Adipocyte (in vitro differentiated cells): ENCODE results near the gene TTBK2.

Source experiments
- DNase-seq: peaks from one replicate; pipeline ENCODE4 v3.0.0-alpha.2; 2015; ENCODE audit warnings: low read depth
- H3K27me3 ChIP-seq: replicated peaks from 2 replicates; pipeline ENCODE4 v1.7.0; 2013; ENCODE audit warnings: mild to moderate bottlenecking, low read length, moderate library complexity; ENCODE audit not compliant: control insufficient read depth, insufficient read depth
- H3K36me3 ChIP-seq: 2 replicates; pipeline ENCODE4 v1.7.0; 2013; ENCODE audit warnings: low read length, mild to moderate bottlenecking, moderate library complexity; ENCODE audit not compliant: control insufficient read depth, insufficient read depth, severe bottlenecking
- H3K4me1 ChIP-seq: 2 replicates; pipeline ENCODE4 v1.7.0; 2013; ENCODE audit warnings: mild to moderate bottlenecking, low read length, moderate library complexity; ENCODE audit not compliant: control insufficient read depth, insufficient read depth
- H3K4me3 ChIP-seq: 2 replicates; pipeline ENCODE4 v1.7.0; 2013; ENCODE audit warnings: mild to moderate bottlenecking, low read length, moderate library complexity
- H3K9ac ChIP-seq: 2 replicates; pipeline ENCODE4 v1.7.0; 2013; ENCODE audit warnings: mild to moderate bottlenecking, low read length, moderate library complexity
- H3K9me3 ChIP-seq: 2 replicates; pipeline ENCODE4 v1.7.0; 2013; ENCODE audit warnings: mild to moderate bottlenecking, low read length, moderate library complexity; ENCODE audit not compliant: control insufficient read depth

TTBK2 gene

DNA sequence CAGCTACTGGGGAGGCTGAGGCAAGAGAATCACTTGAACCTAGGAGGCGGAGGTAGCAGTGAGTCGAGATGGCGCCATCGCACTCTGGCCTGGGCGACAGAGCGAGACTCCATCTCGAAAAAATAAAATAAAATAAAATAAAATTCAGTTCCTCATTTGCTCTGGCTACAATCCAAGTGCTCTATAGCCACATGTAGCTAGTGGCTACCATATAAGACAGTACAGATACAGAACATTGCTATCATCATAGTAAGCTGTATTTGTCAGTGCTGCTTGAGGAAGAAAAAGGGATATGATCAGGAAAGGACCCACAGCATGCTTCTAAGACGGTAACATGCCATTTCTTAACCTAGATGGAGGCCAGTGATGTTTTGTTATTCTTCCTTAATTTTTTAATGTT lies 95.0 kb downstream of the TTBK2 start:
- no peak for DNase-seq
- no peak overlapping the region for H3K9ac ChIP-seq
- no peak overlapping the region for H3K4me3 ChIP-seq
- no peaks in the 10 kb centered on the region for H3K4me1 ChIP-seq
- no peaks in the 10 kb centered on the region for H3K9me3 ChIP-seq
- no peaks in the 10 kb centered on the region for H3K27me3 ChIP-seq
- no peaks in the 10 kb centered on the region for H3K36me3 ChIP-seq

DNA sequence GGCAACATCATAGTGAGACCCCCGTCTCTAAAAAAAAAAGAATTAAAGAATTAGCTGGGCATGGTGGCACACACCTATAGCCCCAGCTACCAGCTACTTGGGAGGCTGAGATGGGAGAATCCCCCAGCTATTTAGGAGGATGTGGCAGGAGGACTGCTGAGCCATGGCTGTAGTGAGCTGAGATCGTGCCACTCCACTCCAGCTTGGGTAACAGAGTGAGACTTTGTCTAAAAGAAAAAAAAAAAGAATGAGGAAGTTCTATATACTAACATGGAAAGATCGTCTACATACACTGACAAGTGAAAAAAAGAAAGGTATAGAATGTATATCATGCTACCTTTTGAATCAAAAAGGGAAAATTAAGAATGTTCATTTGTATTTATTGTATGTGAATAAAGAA lies 99.8 kb downstream of the TTBK2 start:
- no peak for DNase-seq
- Histone ChIP-seq H3K36me3 (no peaks in the 10 kb centered on the region), H3K27me3 (no peaks in the 10 kb centered on the region), H3K4me1 (peaks cover 9% of the 10 kb centered on the region), H3K9ac (no peak overlapping the region), H3K9me3 (no peaks in the 10 kb centered on the region), H3K4me3 (no peak overlapping the region)

DNA sequence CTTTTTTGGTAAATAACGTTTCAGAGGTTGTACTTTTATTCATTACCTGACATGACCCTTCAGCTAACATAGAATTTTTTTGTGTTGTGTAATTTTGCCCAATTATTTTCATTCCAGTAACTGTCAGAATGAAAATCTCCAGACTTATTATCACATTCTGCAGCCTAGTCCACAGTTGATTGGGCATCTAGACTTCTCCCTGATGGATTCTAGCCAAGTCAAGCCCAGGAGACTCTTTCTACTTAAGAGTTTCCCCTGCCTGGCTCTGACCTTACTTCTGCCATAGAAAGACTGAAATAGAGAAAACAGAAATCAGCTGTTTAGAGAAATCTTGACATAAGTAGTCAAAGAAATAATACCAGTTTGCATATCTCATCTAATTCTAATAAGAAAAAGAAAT lies 100.8 kb downstream of the TTBK2 start:
- no peak for DNase-seq
- Histone ChIP-seq H3K9me3 (no peaks in the 10 kb centered on the region), H3K9ac (no peak overlapping the region), H3K4me1 (peaks cover 9% of the 10 kb centered on the region), H3K27me3 (no peaks in the 10 kb centered on the region), H3K36me3 (no peaks in the 10 kb centered on the region), H3K4me3 (no peak overlapping the region)

DNA sequence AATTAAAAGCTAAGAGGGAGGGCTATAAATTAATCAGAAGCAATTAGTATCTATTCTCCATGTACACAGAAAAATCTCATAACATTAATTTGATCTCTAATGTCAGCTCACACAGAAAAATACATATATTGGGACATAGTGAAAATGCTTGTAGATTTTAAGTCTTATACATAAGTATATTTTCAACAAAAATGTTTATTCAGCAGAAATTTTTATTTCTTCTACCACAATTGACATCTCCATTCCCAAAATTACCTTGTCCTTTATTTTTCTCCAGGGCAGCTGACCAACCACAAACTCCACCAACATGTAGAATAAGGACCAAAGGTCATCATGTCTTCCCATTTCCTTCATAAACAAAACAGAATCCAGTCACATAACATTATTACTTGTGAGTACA lies 109.1 kb downstream of the TTBK2 start:
- Histone ChIP-seq H3K4me3 (no peak overlapping the region), H3K27me3 (no peaks in the 10 kb centered on the region), H3K9ac (no peak overlapping the region), H3K4me1 (no peaks in the 10 kb centered on the region), H3K9me3 (no peaks in the 10 kb centered on the region), H3K36me3 (peaks cover 15% of the 10 kb centered on the region)
- no peak for DNase-seq

- no peaks in the 10 kb centered on the region for H3K27me3 ChIP-seq
- DNase-seq = no peak
- no peak overlapping the region for H3K9ac ChIP-seq
- H3K4me3 ChIP-seq = no peak overlapping the region
- no peaks in the 10 kb centered on the region for H3K4me1 ChIP-seq
- H3K9me3 ChIP-seq = no peaks in the 10 kb centered on the region
- H3K36me3 ChIP-seq = peaks cover 15% of the 10 kb centered on the region
Observed at GRCh38 chr15:42808913-42809312, 111.7 kb downstream of the TTBK2 start.

DNA sequence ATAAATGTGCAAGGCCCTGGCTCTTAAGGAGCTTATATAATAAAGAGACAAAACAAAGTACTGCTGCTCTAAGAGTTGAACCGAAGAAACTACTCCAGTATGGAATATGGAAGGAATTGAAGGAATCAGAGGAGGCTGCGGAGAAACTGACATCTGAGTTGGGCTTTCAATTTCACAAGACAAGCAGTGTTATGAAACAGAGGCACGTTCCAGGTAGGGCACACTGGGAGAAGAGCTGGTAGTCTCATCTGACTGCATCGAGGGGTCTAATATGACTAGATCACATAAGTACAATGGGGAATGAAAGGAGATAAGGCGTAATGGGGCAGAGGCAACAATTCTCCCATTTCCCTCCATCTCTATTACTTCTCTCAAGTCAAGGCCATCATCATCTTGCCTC lies 115.3 kb downstream of the TTBK2 start:
- Histone ChIP-seq H3K27me3 (no peaks in the 10 kb centered on the region), H3K4me3 (no peak overlapping the region), H3K36me3 (peaks cover 19% of the 10 kb centered on the region), H3K4me1 (no peaks in the 10 kb centered on the region), H3K9ac (no peak overlapping the region), H3K9me3 (no peaks in the 10 kb centered on the region)
- no peak for DNase-seq

DNA sequence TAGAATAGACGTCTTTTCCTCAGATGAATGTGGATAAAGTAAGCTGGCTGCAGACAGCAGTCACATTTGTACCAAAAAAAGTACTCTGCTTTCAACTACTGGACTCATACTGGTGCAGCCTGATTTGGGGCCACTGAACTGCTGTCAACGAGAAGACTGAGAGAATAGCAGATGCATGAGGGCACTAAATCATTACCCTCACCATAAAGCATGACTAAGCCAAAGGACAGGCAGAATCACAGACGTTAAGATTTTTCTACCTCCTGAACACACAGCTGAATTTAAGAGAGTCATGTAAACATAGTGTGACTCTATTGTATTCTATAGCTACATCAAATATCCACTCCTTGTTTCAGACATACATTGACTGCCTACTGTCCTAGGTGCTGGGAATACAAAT lies 115.8 kb downstream of the TTBK2 start:
- Histone ChIP-seq H3K9me3 (no peaks in the 10 kb centered on the region), H3K27me3 (no peaks in the 10 kb centered on the region), H3K4me3 (no peak overlapping the region), H3K4me1 (no peaks in the 10 kb centered on the region), H3K9ac (no peak overlapping the region), H3K36me3 (peaks cover 14% of the 10 kb centered on the region)
- no peak for DNase-seq

GRCh38 chr15:42803436-42803835 lies 117.1 kb downstream of the TTBK2 start:
- Histone ChIP-seq H3K27me3 (no peaks in the 10 kb centered on the region), H3K9ac (no peak overlapping the region), H3K36me3 (peaks cover 8% of the 10 kb centered on the region), H3K9me3 (no peaks in the 10 kb centered on the region), H3K4me3 (no peak overlapping the region), H3K4me1 (no peaks in the 10 kb centered on the region)
- no peak for DNase-seq

GRCh38 chr15:42802168-42802567 lies 118.4 kb downstream of the TTBK2 start:
- Histone ChIP-seq H3K36me3 (peaks cover 8% of the 10 kb centered on the region), H3K4me3 (no peak overlapping the region)

DNA sequence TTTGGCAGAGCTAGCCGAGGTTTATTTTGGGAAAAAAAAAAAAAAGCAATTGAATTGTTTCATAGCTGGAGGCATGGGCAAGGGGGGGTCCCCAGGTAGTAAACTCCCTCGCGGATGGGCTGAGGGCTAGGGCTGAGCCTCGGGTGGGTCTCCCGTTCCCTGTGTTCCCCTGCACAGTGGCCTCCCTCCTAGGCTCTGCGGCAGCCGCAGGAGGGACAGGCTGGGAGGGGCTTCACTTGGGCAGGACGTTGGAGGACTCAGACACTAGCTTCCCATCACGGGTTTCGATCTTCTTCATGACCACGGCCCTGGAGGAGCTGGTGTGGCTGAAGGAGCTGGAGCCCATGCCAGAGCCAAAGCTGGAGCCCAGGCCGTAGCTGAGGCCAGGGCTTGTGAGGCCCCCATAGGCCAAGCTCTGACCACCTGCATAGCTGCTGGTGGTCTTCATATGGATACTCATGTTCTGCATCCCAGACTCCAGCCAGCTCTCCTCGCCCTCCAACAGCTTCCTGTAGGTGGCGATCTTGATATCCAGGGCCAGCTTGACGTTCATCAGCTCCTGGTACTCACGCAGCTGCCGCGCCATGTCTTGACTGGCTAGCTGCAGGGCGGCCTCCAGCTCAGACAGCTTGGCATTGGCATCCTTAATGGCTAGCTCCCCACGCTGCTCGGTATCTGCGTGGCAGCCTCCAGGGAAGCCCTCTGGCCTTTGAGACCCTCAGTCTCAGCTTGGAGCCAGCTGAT lies 119.7 kb downstream of the TTBK2 start:
- Histone ChIP-seq H3K9ac (no peak overlapping the region), H3K4me1 (no peaks in the 10 kb centered on the region), H3K36me3 (peaks cover 8% of the 10 kb centered on the region), H3K27me3 (no peaks in the 10 kb centered on the region), H3K9me3 (no peaks in the 10 kb centered on the region), H3K4me3 (no peak overlapping the region)
- no peak for DNase-seq

More at GRCh38 chr15:42802168-42802567, 118.4 kb downstream of the TTBK2 start:
- Histone ChIP-seq H3K9ac (no peak overlapping the region), H3K4me1 (no peaks in the 10 kb centered on the region), H3K27me3 (no peaks in the 10 kb centered on the region), H3K9me3 (no peaks in the 10 kb centered on the region)
- no peak for DNase-seq

GRCh38 chr15:42798802-42799201 lies 121.8 kb downstream of the TTBK2 start:
- peaks cover 12% of the 10 kb centered on the region for H3K36me3 ChIP-seq
- no peak overlapping the region for H3K9ac ChIP-seq
- no peaks in the 10 kb centered on the region for H3K27me3 ChIP-seq
- H3K4me3 ChIP-seq = no peak overlapping the region
- no peak for DNase-seq
- H3K4me1 ChIP-seq = no peaks in the 10 kb centered on the region
- no peaks in the 10 kb centered on the region for H3K9me3 ChIP-seq
